Measurements from ENCODE around the gene MST1R.

The MST1R gene

DNA sequence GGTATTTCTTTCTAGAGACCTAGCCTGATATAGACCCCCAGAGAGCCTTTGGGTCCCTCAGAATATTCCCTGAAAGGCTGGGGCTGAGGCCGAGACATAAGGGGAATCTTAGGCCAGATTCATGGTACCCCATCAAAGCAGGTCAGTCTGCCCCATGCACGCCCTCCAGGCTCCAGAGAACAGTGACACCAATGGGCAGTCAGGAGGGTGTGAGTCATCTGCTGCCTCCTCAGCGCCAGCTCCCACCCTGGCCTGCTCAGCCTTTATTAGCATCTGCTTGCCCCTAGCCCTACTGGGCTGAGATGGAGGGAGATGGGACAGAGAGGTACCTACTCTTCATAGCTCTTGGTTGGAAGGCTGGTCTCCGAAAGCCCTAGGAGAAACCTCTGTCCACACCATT, 19.7 kb downstream of the MST1R start:
- H3K27ac ChIP-seq = no peak overlapping the region
- TF ChIP-seq, protein P1, sequence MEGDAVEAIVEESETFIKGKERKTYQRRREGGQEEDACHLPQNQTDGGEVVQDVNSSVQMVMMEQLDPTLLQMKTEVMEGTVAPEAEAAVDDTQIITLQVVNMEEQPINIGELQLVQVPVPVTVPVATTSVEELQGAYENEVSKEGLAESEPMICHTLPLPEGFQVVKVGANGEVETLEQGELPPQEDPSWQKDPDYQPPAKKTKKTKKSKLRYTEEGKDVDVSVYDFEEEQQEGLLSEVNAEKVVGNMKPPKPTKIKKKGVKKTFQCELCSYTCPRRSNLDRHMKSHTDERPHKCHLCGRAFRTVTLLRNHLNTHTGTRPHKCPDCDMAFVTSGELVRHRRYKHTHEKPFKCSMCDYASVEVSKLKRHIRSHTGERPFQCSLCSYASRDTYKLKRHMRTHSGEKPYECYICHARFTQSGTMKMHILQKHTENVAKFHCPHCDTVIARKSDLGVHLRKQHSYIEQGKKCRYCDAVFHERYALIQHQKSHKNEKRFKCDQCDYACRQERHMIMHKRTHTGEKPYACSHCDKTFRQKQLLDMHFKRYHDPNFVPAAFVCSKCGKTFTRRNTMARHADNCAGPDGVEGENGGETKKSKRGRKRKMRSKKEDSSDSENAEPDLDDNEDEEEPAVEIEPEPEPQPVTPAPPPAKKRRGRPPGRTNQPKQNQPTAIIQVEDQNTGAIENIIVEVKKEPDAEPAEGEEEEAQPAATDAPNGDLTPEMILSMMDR (IDR thresholded peaks at IDR 0.05) = no peak
- no peak for TF ChIP-seq ZFX (IDR thresholded peaks at IDR 0.05; ENCODE audit: borderline replicate concordance)

DNA sequence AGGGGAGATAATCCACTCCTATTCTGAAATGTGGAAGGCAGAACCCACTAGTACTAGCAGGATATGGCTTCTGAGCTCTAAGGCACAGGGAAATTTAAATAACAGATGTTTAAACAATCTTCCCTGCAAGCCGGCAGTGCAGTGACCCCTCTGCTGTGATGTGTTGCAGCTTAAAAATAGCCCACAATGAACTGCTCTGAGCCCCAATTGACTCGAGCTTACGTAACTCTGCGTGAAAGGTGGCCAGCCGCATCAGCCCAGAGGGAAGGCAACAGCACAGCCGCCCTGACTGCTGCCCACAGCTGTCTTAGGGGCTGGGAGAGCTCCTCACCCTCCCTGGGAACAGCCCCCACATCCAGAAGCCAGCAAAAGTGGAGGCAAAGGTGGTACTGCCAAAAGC, 21.5 kb downstream of the MST1R start:
- TF ChIP-seq, protein P1 (IDR thresholded peaks at IDR 0.05) = no peak
- TF ChIP-seq ZFX (IDR thresholded peaks at IDR 0.05; ENCODE audit: borderline replicate concordance) = no peak

DNA sequence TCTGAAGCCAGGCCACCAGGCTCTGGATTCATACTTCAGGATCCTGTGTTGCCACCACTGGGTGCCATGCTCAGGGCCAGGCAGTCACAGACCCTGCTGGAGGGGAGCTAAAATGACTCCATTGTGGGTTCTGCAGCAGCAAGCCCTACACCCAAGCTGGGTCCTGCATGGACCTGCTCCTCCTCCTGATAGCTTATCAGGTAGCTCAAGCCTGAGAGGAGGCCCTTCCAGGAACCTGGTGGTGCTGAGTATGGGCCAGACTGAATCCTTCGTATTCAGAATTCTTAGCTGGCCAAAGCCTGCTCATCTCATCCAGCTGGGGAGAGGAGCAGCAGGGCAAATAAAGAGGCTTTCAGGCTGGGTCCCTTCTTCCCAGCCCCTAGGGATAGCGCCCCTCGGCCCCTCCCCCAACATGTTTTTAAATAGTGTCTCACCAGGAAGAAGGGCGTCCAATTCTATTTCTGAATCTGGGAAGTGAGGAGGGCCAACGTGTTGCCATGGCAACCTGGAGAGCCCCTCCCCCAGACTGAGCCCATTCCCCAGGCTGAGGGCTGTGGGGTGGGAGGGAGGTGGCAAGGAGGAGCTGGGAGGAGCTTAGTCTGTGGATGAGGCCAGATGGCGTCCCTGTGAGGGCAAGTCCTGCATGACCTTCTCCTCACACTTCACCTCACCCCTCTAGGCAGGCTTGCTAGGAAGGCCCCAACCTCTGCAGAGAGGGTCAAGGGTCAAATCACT, 22.9 kb downstream of the MST1R start:
- TF ChIP-seq, protein P1 (IDR thresholded peaks at IDR 0.05) = no peak
- no peak overlapping the region for H3K27ac ChIP-seq

More for the DNA sequence above, 21.5 kb downstream of the MST1R start:
- no peak overlapping the region for H3K27ac ChIP-seq

DNA sequence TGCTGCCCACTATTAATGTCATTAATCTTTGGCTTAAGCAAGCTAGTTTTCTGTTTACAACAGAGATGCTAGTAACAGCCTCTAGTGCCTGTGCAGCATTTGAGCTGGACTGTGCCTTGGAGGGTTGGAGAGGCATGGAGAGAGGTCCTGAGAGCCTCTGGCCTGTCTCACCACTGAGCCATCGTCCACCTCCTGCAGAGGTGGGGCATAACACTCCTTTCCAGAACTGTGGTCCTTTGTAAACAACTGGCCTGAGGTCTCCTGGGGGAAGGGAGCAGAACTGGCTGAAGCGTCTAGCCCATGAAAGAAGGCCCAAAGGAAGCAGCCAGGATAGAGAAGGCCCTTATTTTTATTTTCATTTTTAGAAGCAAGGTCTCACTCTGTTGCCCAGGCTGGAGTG, 24.0 kb downstream of the MST1R start:
- TF ChIP-seq ZFX (IDR thresholded peaks at IDR 0.05; ENCODE audit: borderline replicate concordance) = no peak
- TF ChIP-seq, protein P1 (IDR thresholded peaks at IDR 0.05) = no peak
- no peak overlapping the region for H3K27ac ChIP-seq

DNA sequence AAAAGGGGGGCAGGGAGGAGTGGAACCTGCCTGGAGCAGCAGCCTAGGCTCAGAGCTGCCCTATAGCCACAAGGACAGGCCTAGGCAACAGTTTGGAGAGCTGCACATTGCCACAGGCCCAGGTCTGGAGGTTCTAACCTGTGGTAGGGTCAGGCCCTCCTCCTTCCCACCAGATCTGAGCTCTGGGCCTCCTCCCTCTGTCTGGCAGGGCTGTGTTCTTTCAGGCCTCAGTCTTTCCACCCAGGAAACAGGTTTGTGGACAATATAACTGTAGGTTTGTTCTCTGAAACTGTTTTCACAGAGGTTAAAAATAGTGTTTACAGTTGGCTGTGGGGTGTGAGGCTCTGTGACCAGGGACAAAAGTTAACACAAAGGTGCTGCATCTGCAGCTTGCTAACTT, 25.0 kb downstream of the MST1R start:
- H3K27ac ChIP-seq = no peak overlapping the region
- TF ChIP-seq, protein P1 (IDR thresholded peaks at IDR 0.05) = no peak
- no peak for TF ChIP-seq ZFX (IDR thresholded peaks at IDR 0.05; ENCODE audit: borderline replicate concordance)

DNA sequence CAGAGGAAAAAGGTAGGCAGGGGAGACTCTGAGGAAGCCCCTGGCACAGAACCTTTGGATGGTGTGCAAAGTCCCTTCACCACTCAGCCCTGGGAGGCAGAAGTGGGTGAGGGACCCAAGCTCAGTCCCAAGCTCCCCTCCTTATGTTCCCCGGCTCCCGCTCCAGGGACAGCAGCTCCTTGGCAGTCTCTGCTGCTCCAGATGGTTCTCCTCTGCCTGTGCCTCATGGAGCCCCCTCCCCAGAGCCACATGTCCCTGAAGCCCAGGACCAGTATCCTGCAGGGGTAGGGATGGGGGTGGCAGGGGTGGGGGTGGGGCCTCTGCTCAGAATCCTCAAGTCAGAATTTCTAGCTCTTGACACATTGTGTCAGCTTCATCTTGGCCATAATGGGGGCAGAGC, 26.0 kb downstream of the MST1R start:
- no peak overlapping the region for H3K27ac ChIP-seq
- TF ChIP-seq, protein P1 (IDR thresholded peaks at IDR 0.05) = no peak
- no peak for TF ChIP-seq ZFX (IDR thresholded peaks at IDR 0.05; ENCODE audit: borderline replicate concordance)

DNA sequence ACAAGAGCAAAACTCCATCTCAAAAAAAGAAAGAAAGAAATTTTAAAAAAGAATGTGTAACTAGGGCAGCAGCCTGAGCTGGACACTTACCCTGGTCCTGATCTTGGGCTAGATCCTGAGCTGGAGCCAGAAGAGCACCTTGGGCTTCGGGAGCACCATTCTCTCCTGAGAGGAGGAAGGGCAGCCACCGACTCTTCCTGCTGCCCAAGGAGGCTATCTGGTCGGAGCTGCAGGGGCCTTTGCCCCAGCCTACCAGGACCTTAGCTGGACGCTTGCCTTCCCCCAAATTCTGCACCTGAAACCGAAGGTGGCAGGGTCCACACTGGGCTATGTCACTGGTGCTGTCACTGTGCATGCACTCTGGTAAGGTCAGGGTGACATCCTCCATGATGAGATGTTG, 27.1 kb downstream of the MST1R start:
- H3K27ac ChIP-seq = no peak overlapping the region
- TF ChIP-seq, protein P1 (IDR thresholded peaks at IDR 0.05) = no peak
- TF ChIP-seq ZFX (IDR thresholded peaks at IDR 0.05; ENCODE audit: borderline replicate concordance) = no peak
